Cardiac fibroblast (primary cell): ENCODE results near the gene GPX3.

Experiments used
- DNase-seq, 2 donors: peaks; one replicate each; pipeline versions ENCODE4 v3.0.0 to v3.0.0-alpha.2; 2010; ENCODE audit warnings: low read depth in 2 of 2
- H3K4me3 ChIP-seq, 2 donors: replicated peaks in 1 of 2; 1 replicate in 1 of 2; 2 replicates in 1 of 2; pipeline ENCODE4 v1.5.1; 2011; ENCODE audit warnings: low read depth in 2 of 2, low read length in 2 of 2, mild to moderate bottlenecking in 2 of 2, moderate library complexity in 1 of 2
- CTCF ChIP-seq: IDR thresholded peaks from one replicate; pipeline ENCODE4 v1.5.1; 2011; ENCODE audit warnings: low read depth, mild to moderate bottlenecking, low read length, inconsistent platforms

GPX3 gene

GRCh38 chr5:151052836-151053235 is 32.4 kb downstream of the GPX3 start:
- no peak for DNase-seq
- no peak overlapping the region for H3K4me3 ChIP-seq

GRCh38 chr5:151053796-151054462 is 33.5 kb downstream of the GPX3 start:
- DNase-seq = peak in 1 of 2 donors; percentile 51
- no peak for TF ChIP-seq CTCF
- H3K4me3 ChIP-seq = no peak overlapping the region

More at GRCh38 chr5:151052836-151053235, 32.4 kb downstream of the GPX3 start:
- TF ChIP-seq CTCF = no peak

- TF ChIP-seq CTCF = no peak
- DNase-seq = no peak
- no peak overlapping the region for H3K4me3 ChIP-seq
Measured at GRCh38 chr5:151054709-151055108, 34.3 kb downstream of the GPX3 start.

GRCh38 chr5:151055336-151055735 is 34.9 kb downstream of the GPX3 start:
- TF ChIP-seq CTCF = no peak
- H3K4me3 ChIP-seq = no peak overlapping the region
- DNase-seq = no peak

- TF ChIP-seq CTCF = no peak
- H3K4me3 ChIP-seq = no peak overlapping the region
- DNase-seq = no peak
Measured at GRCh38 chr5:151056379-151057325, 36.3 kb downstream of the GPX3 start.

GRCh38 chr5:151058301-151058700 is 37.9 kb downstream of the GPX3 start:
- H3K4me3 ChIP-seq = no peak overlapping the region
- no peak for DNase-seq
- peak; percentile 23 for TF ChIP-seq CTCF
